NCI-H69 (cell line): ENCODE results near the gene MAP6.
A peak's percentile ranks its signal among the peaks of the same experiment; 100 is the strongest.
"Not testable (repeated sequence)": the region's sequence is repeated elsewhere in the genome, so short reads cannot be mapped to it uniquely, and the experiment has no call there.

Source experiments
- DNase-seq: peaks from one replicate; lab custom pipeline; 2025; lab: John Stamatoyannopoulos, UW

MAP6 gene

GRCh38 chr11:75591371-75591770 is 77.5 kb downstream of the MAP6 start:
- DNase-seq = peak; percentile 18

GRCh38 chr11:75589933-75590332 is 78.9 kb downstream of the MAP6 start:
- DNase-seq = peak; percentile 12

GRCh38 chr11:75589051-75589450 is 79.8 kb downstream of the MAP6 start:
- DNase-seq = no peak

- no peak for DNase-seq
Observed at GRCh38 chr11:75588051-75588481, 80.8 kb downstream of the MAP6 start.

- DNase-seq = no peak
Observed at GRCh38 chr11:75586395-75586794, 82.4 kb downstream of the MAP6 start.

- DNase-seq = no peak
Observed at GRCh38 chr11:75585293-75585670, 83.6 kb downstream of the MAP6 start.

GRCh38 chr11:75584659-75585292 is 84.1 kb downstream of the MAP6 start:
- not testable (repeated sequence) for DNase-seq

- peak; percentile 84 for DNase-seq
Observed at GRCh38 chr11:75583718-75584658, 84.8 kb downstream of the MAP6 start.

- DNase-seq = peak; percentile 82
Observed at GRCh38 chr11:75582895-75583717, 85.7 kb downstream of the MAP6 start.

- no peak for DNase-seq
Observed at GRCh38 chr11:75582506-75582894, 86.3 kb downstream of the MAP6 start.

GRCh38 chr11:75579841-75580240 is 89.0 kb downstream of the MAP6 start:
- DNase-seq = no peak

- no peak for DNase-seq
Observed at GRCh38 chr11:75578977-75579376, 89.9 kb downstream of the MAP6 start.

GRCh38 chr11:75577207-75577606 is 91.6 kb downstream of the MAP6 start:
- peak; percentile 56 for DNase-seq

- DNase-seq = peak; percentile 32
Observed at GRCh38 chr11:75576499-75576918, 92.3 kb downstream of the MAP6 start.

- DNase-seq = no peak
Observed at GRCh38 chr11:75576017-75576416, 92.8 kb downstream of the MAP6 start.

GRCh38 chr11:75574698-75575602 is 93.9 kb downstream of the MAP6 start:
- DNase-seq = no peak

- no peak for DNase-seq
Observed at GRCh38 chr11:75572744-75573143, 96.1 kb downstream of the MAP6 start.

GRCh38 chr11:75571625-75572024 is 97.2 kb downstream of the MAP6 start:
- no peak for DNase-seq

- no peak for DNase-seq
Observed at GRCh38 chr11:75570559-75571139, 98.2 kb downstream of the MAP6 start.

GRCh38 chr11:75568616-75569219 is 100.1 kb downstream of the MAP6 start:
- DNase-seq = no peak
